Effector CD8-positive, alpha-beta T cell (primary cell): ENCODE results near the gene MRPS18B.
"Not testable (repeated sequence)": the region's sequence is repeated elsewhere in the genome, so short reads cannot be mapped to it uniquely, and the experiment has no call there.

Experiments used
- DNase-seq: peaks from one replicate; lab custom pipeline; 2025; lab: John Stamatoyannopoulos, UW

The MRPS18B gene

GRCh38 chr6:30643656-30644055, 26.0 kb downstream of the MRPS18B start:
- DNase-seq = no peak

- DNase-seq = no peak
These were observed 27.1 kb downstream of the MRPS18B start for GRCh38 chr6:30644769-30645168.

- DNase-seq = no peak
These were observed 28.3 kb downstream of the MRPS18B start for GRCh38 chr6:30645989-30646388.

GRCh38 chr6:30646450-30647241, 29.0 kb downstream of the MRPS18B start, which contains the start of gene C6orf136:
Gene C6orf136, plus strand, starts transcription at chr6:30647133. Its CDS starts 99 bp downstream, at chr6:30647232.
- peak; percentile 90 for DNase-seq

GRCh38 chr6:30647242-30648116, 29.8 kb downstream of the MRPS18B start:
- DNase-seq = peak; percentile 69

- DNase-seq = no peak
These were observed 33.5 kb downstream of the MRPS18B start for GRCh38 chr6:30651143-30651542.

- DNase-seq = no peak
These were observed 37.4 kb downstream of the MRPS18B start for GRCh38 chr6:30654798-30655742.

- no peak for DNase-seq
These were observed 38.1 kb downstream of the MRPS18B start for GRCh38 chr6:30655743-30656094.

- no peak for DNase-seq
These were observed 38.9 kb downstream of the MRPS18B start for GRCh38 chr6:30656513-30656912.

GRCh38 chr6:30657454-30657853, 39.8 kb downstream of the MRPS18B start:
- DNase-seq = no peak

GRCh38 chr6:30657922-30658321, 40.3 kb downstream of the MRPS18B start:
- DNase-seq = not testable (repeated sequence)

- DNase-seq = no peak
These were observed 47.5 kb downstream of the MRPS18B start for GRCh38 chr6:30664994-30665767.

GRCh38 chr6:30666300-30666699, 48.7 kb downstream of the MRPS18B start:
- DNase-seq = not testable (repeated sequence)

GRCh38 chr6:30670760-30671527, 53.3 kb downstream of the MRPS18B start:
- no peak for DNase-seq

GRCh38 chr6:30672445-30673253, 55.0 kb downstream of the MRPS18B start, which contains the start of gene DHX16:
Gene DHX16, minus strand, starts transcription at chr6:30673006. Its CDS starts 165 bp downstream, at chr6:30672841.
- DNase-seq = peak; percentile 84
